HEK293 (cell line): ENCODE data around the gene RASA2.

ENCODE experiments used
- CTCF ChIA-PET: fragments of 350-600 bp; formaldehyde crosslinking; extraction: SDS; loops from one replicate; lab custom pipeline; 2021; ENCODE audit warnings: antibody characterized with exemption; lab: Yijun Ruan, JAX
- POLR2A ChIA-PET: fragments of 300-600 bp; formaldehyde crosslinking; extraction: SDS; loops from one replicate; lab custom pipeline; 2020; ENCODE audit warnings: antibody characterized with exemption, inconsistent platforms; lab: Yijun Ruan, JAX
- H3K27ac ChIP-seq: fragments of 200-500 bp; sonication (Bioruptor generic); 2 replicates; pipeline ENCODE4 v1.5.1; 2014; ENCODE audit warnings: low read depth, low read length, control low read depth, inconsistent platforms; ENCODE audit errors: extremely low read depth
- H3K36me3 ChIP-seq, 2 experiments: fragments of 200-500 bp in 1 of 2; sonication (Bioruptor generic) in 1 of 2; 1 replicate in 1 of 2; 2 replicates in 1 of 2; pipeline ENCODE4 v1.5.1; 2014 to 2017; ENCODE audit warnings: inconsistent platforms in 2 of 2, low read length in 2 of 2; ENCODE audit not compliant: control insufficient read depth in 2 of 2, insufficient read depth in 1 of 2
- H3K4me1 ChIP-seq: fragments of 200-500 bp; sonication (Bioruptor generic); 2 replicates; pipeline ENCODE4 v1.5.1; 2014; ENCODE audit warnings: mild to moderate bottlenecking, low read length, inconsistent platforms; ENCODE audit not compliant: control insufficient read depth, insufficient read depth
- H3K4me3 ChIP-seq: 2 replicates; pipeline ENCODE4 v1.5.1; 2011; ENCODE audit warnings: low read depth, mild to moderate bottlenecking, control low read depth, low read length, moderate library complexity
- H3K9me3 ChIP-seq: fragments of 200-500 bp; sonication (Bioruptor generic); 2 replicates; pipeline ENCODE4 v1.5.1; 2014; ENCODE audit warnings: low read depth, low read length, inconsistent platforms; ENCODE audit not compliant: control insufficient read depth, insufficient read depth
- EGR2 ChIP-seq: fragments of 450-650 bp; formaldehyde crosslinking; IDR thresholded peaks from 2 replicates; pipeline ENCODE4 v1.5.1; 2016; ENCODE audit warnings: low read depth, missing biosample characterization, missing genetic modification characterization
- IKZF3 ChIP-seq: fragments of 450-650 bp; IDR thresholded peaks from 2 replicates; pipeline ENCODE4 v1.5.0; 2018; ENCODE audit warnings: missing biosample characterization, mild to moderate bottlenecking, missing genetic modification characterization, moderate library complexity
- KLF16 ChIP-seq: fragments of 450-650 bp; formaldehyde crosslinking; IDR thresholded peaks from 2 replicates; pipeline ENCODE4 v1.5.1; 2017; ENCODE audit warnings: missing biosample characterization, missing genetic modification characterization
- MZF1 ChIP-seq: fragments of 450-650 bp; formaldehyde crosslinking; IDR thresholded peaks from 2 replicates; pipeline ENCODE4 v1.5.1; 2017; ENCODE audit warnings: missing biosample characterization, missing genetic modification characterization, borderline replicate concordance
- SCRT1 ChIP-seq: fragments of 450-650 bp; formaldehyde crosslinking; IDR thresholded peaks from 2 replicates; pipeline ENCODE4 v1.5.1; 2016; ENCODE audit warnings: missing biosample characterization, missing genetic modification characterization, borderline replicate concordance
- WT1 ChIP-seq: fragments of 450-650 bp; formaldehyde crosslinking; IDR thresholded peaks from 2 replicates; pipeline ENCODE4 v1.5.1; 2016; ENCODE audit warnings: missing biosample characterization, missing genetic modification characterization
- ZFHX2 ChIP-seq: fragments of 450-650 bp; formaldehyde crosslinking; conservative IDR thresholded peaks from 2 replicates; pipeline ENCODE4 v1.5.1; 2016; ENCODE audit warnings: missing biosample characterization, missing genetic modification characterization
- ZNF335 ChIP-seq: fragments of 450-650 bp; formaldehyde crosslinking; conservative IDR thresholded peaks from 2 replicates; pipeline ENCODE4 v1.5.1; 2016; ENCODE audit warnings: missing biosample characterization, missing genetic modification characterization
- ZNF341 ChIP-seq: fragments of 450-650 bp; formaldehyde crosslinking; IDR thresholded peaks from 2 replicates; pipeline ENCODE4; 2016; ENCODE audit warnings: low read depth, missing biosample characterization, missing genetic modification characterization
- ZNF366 ChIP-seq: fragments of 450-650 bp; formaldehyde crosslinking; conservative IDR thresholded peaks from 2 replicates; pipeline ENCODE4 v1.5.1; 2016; ENCODE audit warnings: missing biosample characterization, missing genetic modification characterization
- ZNF560 ChIP-seq: fragments of 450-650 bp; formaldehyde crosslinking; IDR thresholded peaks from 2 replicates; pipeline ENCODE4 v1.5.1; 2017; ENCODE audit warnings: missing biosample characterization, missing genetic modification characterization, borderline replicate concordance
- ZNF639 ChIP-seq: fragments of 450-650 bp; formaldehyde crosslinking; IDR thresholded peaks from 2 replicates; pipeline ENCODE4 v1.5.1; 2016; ENCODE audit warnings: missing biosample characterization, missing genetic modification characterization
- ZNF843 ChIP-seq: fragments of 450-650 bp; formaldehyde crosslinking; IDR thresholded peaks from 2 replicates; pipeline ENCODE4 v1.5.1; 2016; ENCODE audit warnings: missing biosample characterization, missing genetic modification characterization
- TF ChIP-seq, protein P1 (sequence below): fragments of 450-650 bp; formaldehyde crosslinking; conservative IDR thresholded peaks from 2 replicates; pipeline ENCODE4 v1.5.1; 2016; ENCODE audit warnings: low read depth, missing biosample characterization, missing genetic modification characterization
- TF ChIP-seq, protein P2 (sequence below): fragments of 450-650 bp; formaldehyde crosslinking; IDR thresholded peaks from 2 replicates; pipeline ENCODE4 v1.5.1; 2017; ENCODE audit warnings: missing biosample characterization, missing genetic modification characterization
- TF ChIP-seq, protein P3 (sequence below): fragments of 450-650 bp; formaldehyde crosslinking; IDR thresholded peaks from 2 replicates; pipeline ENCODE4 v1.5.1; 2016; ENCODE audit warnings: missing biosample characterization, missing genetic modification characterization

Gene RASA2

DNA sequence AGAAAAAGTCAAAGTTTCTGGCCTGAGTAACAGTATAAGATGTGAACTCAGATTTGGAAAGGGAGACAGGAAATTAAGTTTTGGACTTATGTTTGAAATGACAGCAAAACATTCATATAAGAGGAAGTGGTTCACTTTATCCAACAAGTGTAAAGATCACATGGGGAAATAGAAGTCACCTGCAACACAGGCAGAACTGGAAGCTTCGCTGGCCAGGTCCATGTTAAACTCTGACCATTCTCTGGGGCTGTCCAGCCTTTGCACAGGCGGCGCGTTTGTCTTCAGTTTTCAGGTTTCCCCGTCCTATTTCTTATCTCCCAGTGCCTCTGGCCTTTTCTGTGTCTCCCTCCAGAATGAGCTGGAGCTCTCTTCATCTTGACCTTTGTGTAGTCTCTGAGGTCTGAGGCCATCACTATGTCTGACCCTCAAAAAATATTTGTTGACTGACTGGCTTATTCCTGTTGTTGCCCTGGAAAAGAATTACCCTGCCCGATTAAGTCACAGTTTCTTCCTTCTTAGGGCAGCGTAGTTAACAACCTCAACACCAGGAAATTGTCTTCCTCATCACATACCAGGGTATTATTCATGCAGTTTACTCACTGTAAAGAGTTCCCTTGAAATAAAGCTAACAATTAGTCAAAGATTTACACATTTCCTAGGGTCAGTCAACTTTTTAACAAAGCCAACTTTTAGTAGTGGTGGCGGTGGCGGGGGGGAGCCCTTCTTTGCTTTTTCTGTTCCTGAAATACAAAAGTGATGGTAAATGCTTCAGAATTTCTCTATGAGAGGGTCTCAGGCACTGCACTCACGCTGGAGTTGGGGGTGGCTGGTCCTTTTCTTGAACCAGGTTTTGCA lies 959 bp upstream of the RASA2 start:
- peaks cover 7% of the 10 kb centered on the region for H3K4me1 ChIP-seq
- POLR2A ChIA-PET, result no interaction called here
- H3K27ac ChIP-seq, result no peak overlapping the region; the same call in 1 of the 2 replicates
- TF ChIP-seq, protein P1, sequence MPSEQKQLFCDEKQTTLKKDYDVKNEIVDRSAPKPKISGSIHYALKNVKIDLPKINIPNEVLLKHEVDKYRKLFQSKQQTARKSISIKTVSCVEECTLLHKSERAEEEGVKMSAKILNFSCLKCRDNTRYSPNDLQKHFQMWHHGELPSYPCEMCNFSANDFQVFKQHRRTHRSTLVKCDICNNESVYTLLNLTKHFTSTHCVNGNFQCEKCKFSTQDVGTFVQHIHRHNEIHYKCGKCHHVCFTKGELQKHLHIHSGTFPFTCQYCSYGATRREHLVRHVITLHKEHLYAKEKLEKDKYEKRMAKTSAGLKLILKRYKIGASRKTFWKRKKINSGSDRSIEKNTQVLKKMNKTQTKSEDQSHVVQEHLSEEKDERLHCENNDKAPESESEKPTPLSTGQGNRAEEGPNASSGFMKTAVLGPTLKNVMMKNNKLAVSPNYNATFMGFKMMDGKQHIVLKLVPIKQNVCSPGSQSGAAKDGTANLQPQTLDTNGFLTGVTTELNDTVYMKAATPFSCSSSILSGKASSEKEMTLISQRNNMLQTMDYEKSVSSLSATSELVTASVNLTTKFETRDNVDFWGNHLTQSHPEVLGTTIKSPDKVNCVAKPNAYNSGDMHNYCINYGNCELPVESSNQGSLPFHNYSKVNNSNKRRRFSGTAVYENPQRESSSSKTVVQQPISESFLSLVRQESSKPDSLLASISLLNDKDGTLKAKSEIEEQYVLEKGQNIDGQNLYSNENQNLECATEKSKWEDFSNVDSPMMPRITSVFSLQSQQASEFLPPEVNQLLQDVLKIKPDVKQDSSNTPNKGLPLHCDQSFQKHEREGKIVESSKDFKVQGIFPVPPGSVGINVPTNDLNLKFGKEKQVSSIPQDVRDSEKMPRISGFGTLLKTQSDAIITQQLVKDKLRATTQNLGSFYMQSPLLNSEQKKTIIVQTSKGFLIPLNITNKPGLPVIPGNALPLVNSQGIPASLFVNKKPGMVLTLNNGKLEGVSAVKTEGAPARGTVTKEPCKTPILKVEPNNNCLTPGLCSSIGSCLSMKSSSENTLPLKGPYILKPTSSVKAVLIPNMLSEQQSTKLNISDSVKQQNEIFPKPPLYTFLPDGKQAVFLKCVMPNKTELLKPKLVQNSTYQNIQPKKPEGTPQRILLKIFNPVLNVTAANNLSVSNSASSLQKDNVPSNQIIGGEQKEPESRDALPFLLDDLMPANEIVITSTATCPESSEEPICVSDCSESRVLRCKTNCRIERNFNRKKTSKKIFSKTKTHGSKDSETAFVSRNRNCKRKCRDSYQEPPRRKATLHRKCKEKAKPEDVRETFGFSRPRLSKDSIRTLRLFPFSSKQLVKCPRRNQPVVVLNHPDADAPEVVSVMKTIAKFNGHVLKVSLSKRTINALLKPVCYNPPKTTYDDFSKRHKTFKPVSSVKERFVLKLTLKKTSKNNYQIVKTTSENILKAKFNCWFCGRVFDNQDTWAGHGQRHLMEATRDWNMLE (tag by site-specific recombination), result no peak
- peak; percentile 29 for TF ChIP-seq ZNF335 (tag by site-specific recombination)
- no peaks in the 10 kb centered on the region for H3K9me3 ChIP-seq
- no peak overlapping the region for H3K4me3 ChIP-seq
- CTCF ChIA-PET, result interaction anchor here (0.5 kb wide), 1 partner anchor 183 kb away, joined by 4 read pairs; no protein-coding TSS in a partner anchor
- no peaks in the 10 kb centered on the region for H3K36me3 ChIP-seq

DNA sequence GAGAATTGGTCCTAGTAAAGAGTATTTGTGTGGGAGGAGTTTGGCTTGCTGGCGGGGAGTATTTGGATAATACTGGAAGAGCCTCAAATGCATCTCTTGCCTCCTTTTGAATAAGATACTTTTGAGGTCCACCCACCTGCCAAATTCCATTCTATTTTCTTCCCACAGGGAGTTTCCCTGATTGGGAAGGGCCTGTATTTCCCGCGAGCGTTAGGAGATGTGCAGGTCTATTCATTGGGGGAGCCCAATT lies 406 bp upstream of the RASA2 start:
- ChIA-PET CTCF (no interaction called here), POLR2A (no interaction called here)
- Histone ChIP-seq H3K4me3 (peak overlapping the region; percentile 45), H3K9me3 (no peaks in the 10 kb centered on the region), H3K4me1 (peaks cover 7% of the 10 kb centered on the region), H3K27ac (no peak overlapping the region; the same call in 1 of the 2 replicates), H3K36me3 (no peaks in the 10 kb centered on the region)
- TF ChIP-seq IKZF3 (peak; percentile 75), KLF16 (tag by site-specific recombination) (no peak), ZNF341 (tag by site-specific recombination) (peak; percentile 94), ZFHX2 (tag by site-specific recombination) (peak; percentile 45), EGR2 (peak; percentile 31; the same call in 1 of the 2 replicates), ZNF560 (tag by site-specific recombination) (no peak), ZNF366 (0 out of 2 replicates have a peak, but pooled peaks have one; percentile 17), WT1 (tag by site-specific recombination) (peak; percentile 23; the same call in 1 of the 2 replicates), ZNF639 (no peak), SCRT1 (no peak), ZNF843 (tag by site-specific recombination) (no peak), MZF1 (tag by site-specific recombination) (peak; percentile 89), ZNF335 (tag by site-specific recombination) (peak; percentile 57)
- TF ChIP-seq, protein P2, sequence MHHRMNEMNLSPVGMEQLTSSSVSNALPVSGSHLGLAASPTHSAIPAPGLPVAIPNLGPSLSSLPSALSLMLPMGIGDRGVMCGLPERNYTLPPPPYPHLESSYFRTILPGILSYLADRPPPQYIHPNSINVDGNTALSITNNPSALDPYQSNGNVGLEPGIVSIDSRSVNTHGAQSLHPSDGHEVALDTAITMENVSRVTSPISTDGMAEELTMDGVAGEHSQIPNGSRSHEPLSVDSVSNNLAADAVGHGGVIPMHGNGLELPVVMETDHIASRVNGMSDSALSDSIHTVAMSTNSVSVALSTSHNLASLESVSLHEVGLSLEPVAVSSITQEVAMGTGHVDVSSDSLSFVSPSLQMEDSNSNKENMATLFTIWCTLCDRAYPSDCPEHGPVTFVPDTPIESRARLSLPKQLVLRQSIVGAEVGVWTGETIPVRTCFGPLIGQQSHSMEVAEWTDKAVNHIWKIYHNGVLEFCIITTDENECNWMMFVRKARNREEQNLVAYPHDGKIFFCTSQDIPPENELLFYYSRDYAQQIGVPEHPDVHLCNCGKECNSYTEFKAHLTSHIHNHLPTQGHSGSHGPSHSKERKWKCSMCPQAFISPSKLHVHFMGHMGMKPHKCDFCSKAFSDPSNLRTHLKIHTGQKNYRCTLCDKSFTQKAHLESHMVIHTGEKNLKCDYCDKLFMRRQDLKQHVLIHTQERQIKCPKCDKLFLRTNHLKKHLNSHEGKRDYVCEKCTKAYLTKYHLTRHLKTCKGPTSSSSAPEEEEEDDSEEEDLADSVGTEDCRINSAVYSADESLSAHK, result no peak
- TF ChIP-seq, protein P3, sequence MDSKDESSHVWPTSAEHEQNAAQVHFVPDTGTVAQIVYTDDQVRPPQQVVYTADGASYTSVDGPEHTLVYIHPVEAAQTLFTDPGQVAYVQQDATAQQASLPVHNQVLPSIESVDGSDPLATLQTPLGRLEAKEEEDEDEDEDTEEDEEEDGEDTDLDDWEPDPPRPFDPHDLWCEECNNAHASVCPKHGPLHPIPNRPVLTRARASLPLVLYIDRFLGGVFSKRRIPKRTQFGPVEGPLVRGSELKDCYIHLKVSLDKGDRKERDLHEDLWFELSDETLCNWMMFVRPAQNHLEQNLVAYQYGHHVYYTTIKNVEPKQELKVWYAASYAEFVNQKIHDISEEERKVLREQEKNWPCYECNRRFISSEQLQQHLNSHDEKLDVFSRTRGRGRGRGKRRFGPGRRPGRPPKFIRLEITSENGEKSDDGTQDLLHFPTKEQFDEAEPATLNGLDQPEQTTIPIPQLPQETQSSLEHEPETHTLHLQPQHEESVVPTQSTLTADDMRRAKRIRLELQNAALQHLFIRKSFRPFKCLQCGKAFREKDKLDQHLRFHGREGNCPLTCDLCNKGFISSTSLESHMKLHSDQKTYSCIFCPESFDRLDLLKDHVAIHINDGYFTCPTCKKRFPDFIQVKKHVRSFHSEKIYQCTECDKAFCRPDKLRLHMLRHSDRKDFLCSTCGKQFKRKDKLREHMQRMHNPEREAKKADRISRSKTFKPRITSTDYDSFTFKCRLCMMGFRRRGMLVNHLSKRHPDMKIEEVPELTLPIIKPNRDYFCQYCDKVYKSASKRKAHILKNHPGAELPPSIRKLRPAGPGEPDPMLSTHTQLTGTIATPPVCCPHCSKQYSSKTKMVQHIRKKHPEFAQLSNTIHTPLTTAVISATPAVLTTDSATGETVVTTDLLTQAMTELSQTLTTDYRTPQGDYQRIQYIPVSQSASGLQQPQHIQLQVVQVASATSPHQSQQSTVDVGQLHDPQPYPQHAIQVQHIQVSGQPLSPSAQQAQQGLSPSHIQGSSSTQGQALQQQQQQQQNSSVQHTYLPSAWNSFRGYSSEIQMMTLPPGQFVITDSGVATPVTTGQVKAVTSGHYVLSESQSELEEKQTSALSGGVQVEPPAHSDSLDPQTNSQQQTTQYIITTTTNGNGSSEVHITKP (tag by site-specific recombination), result peak; percentile 95
